GM23338 (cell line): Measurements from ENCODE around the gene ZSWIM3.

Experiments
- CREB1 ChIP-seq: fragments of 250-450 bp; sonication (Bioruptor Pico); IDR thresholded peaks from 2 replicates; pipeline ENCODE4 v1.5.0; 2020; ENCODE audit warnings: low read depth, mild to moderate bottlenecking, moderate library complexity
- CTCF ChIP-seq, 2 experiments: fragments of 200-600 bp in 1 of 2; sonication (generic) in 1 of 2; conservative IDR thresholded peaks; 2 replicates each; pipeline versions ENCODE4 v1.5.1 to v1.6.1; 2016 to 2017; ENCODE audit warnings: antibody characterized with exemption in 2 of 2, low read depth in 2 of 2, mild to moderate bottlenecking in 2 of 2, moderate library complexity in 1 of 2
- ETS1 ChIP-seq: IDR thresholded peaks from 2 replicates; pipeline ENCODE4 v1.6.1; 2016; ENCODE audit warnings: antibody characterized with exemption
- EZH2 ChIP-seq: fragments of 200-600 bp; sonication (generic); IDR thresholded peaks from one replicate; pipeline ENCODE4 v1.8.0; 2017; ENCODE audit warnings: antibody characterized with exemption, mild to moderate bottlenecking, low read depth; ENCODE audit not compliant: unreplicated experiment
- EZH2phosphoT487 ChIP-seq: fragments of 200-600 bp; sonication (generic); IDR thresholded peaks from one replicate; pipeline ENCODE4 v1.8.1; 2018; ENCODE audit warnings: antibody characterized with exemption; ENCODE audit not compliant: unreplicated experiment
- JUNB ChIP-seq: IDR thresholded peaks from one replicate; pipeline ENCODE4 v1.6.1; 2016; ENCODE audit warnings: antibody characterized with exemption; ENCODE audit not compliant: unreplicated experiment
- NANOG ChIP-seq: IDR thresholded peaks from 2 replicates; pipeline ENCODE4 v1.6.1; 2016; ENCODE audit warnings: antibody characterized with exemption, borderline replicate concordance
- POLR2AphosphoS5 ChIP-seq: IDR thresholded peaks from 2 replicates; pipeline ENCODE4 v1.6.1; 2016; ENCODE audit warnings: antibody characterized with exemption, low read depth
- REST ChIP-seq: IDR thresholded peaks from one replicate; pipeline ENCODE4 v1.6.1; 2018; ENCODE audit warnings: antibody characterized with exemption; ENCODE audit not compliant: unreplicated experiment
- STAT1 ChIP-seq: IDR thresholded peaks from one replicate; pipeline ENCODE4 v1.6.1; 2016; ENCODE audit warnings: antibody characterized with exemption; ENCODE audit not compliant: unreplicated experiment
- ZNF114 ChIP-seq: fragments of 250-450 bp; sonication (Bioruptor Pico); IDR thresholded peaks from 2 replicates; pipeline ENCODE4 v1.5.0; 2020; ENCODE audit warnings: mild to moderate bottlenecking, moderate library complexity
- ZNF331 ChIP-seq: fragments of 250-450 bp; sonication (Bioruptor Pico); IDR thresholded peaks from 2 replicates; pipeline ENCODE4 v1.5.0; 2020; ENCODE audit warnings: low read depth, mild to moderate bottlenecking, moderate library complexity

GRCh38 chr20:45867819-45868176 lies 10.4 kb downstream of the ZSWIM3 start:
- no peak for TF ChIP-seq REST
- TF ChIP-seq EZH2phosphoT487 = no peak
- TF ChIP-seq CTCF (conservative IDR thresholded peaks at IDR 0.05; ENCODE audit: low read depth in 2 of 2) = no peak
- TF ChIP-seq EZH2 = no peak
- no peak for TF ChIP-seq POLR2AphosphoS5
- no peak for TF ChIP-seq CREB1 (CRISPR knock-in tag)
- TF ChIP-seq STAT1 = no peak
- no peak for TF ChIP-seq JUNB
- TF ChIP-seq ZNF331 (CRISPR knock-in tag) = no peak
- no peak for TF ChIP-seq NANOG
- TF ChIP-seq ZNF114 (CRISPR knock-in tag) = no peak
- TF ChIP-seq ETS1 = no peak
